SK-N-SH (cell line): ENCODE measurements around the gene TBC1D1. TPM values are rescaled to one million over a fixed set of nuclear protein-coding genes. Genes with fewer than 3 reads are reported as not detected.

Experiments used
- CTCF ChIA-PET: fragments of 300-600, 350-600 bp; formaldehyde crosslinking; extraction: SDS; loops from one replicate; lab custom pipeline; 2021; lab: Yijun Ruan, JAX
- POLR2A ChIA-PET: fragments of 350-600 bp; sonication (Branson Sonifier 250); formaldehyde crosslinking; extraction: SDS; loops from one replicate; lab custom pipeline; 2020; ENCODE audit warnings: antibody characterized with exemption, inconsistent platforms; lab: Yijun Ruan, JAX
- DNase-seq: peaks from one replicate; pipeline ENCODE4 v3.0.0; 2012
- H2AFZ ChIP-seq: fragments of 200-600 bp; sonication (generic); 2 replicates; pipeline ENCODE4 v1.8.1; 2016; ENCODE audit warnings: antibody characterized with exemption, mild to moderate bottlenecking, low read depth
- H3F3A ChIP-seq: fragments of 200-600 bp; sonication (generic); replicated peaks from 2 replicates; pipeline ENCODE3; 2016; ENCODE audit warnings: antibody characterized with exemption, mild to moderate bottlenecking; ENCODE audit not compliant: insufficient read depth
- H3K27ac ChIP-seq, 2 experiments: fragments of 200-500 bp in 1 of 2; fragments of 200-600 bp in 1 of 2; sonication (Bioruptor generic) in 1 of 2; sonication (generic), shearing (Covaris generic) in 1 of 2; 2 replicates each; pipeline versions ENCODE4 v1.5.1 to v1.6.1; 2014 to 2016; ENCODE audit warnings: low read depth in 2 of 2, inconsistent platforms in 1 of 2, low read length in 1 of 2, mild to moderate bottlenecking in 1 of 2, mixed read lengths in 1 of 2
- H3K27me3 ChIP-seq: fragments of 200-600 bp; sonication (generic), shearing (Covaris generic); 2 replicates; pipeline ENCODE4 v1.6.1; 2016; ENCODE audit warnings: mixed run types; ENCODE audit not compliant: insufficient read depth
- H3K36me3 ChIP-seq, 2 experiments: fragments of 200-500 bp in 1 of 2; fragments of 200-600 bp in 1 of 2; sonication (Bioruptor generic) in 1 of 2; sonication (generic) in 1 of 2; replicated peaks in 1 of 2; 2 replicates each; pipeline versions ENCODE3 to v1.5.1; 2014 to 2016; ENCODE audit warnings: low read length in 1 of 2, mild to moderate bottlenecking in 1 of 2; ENCODE audit not compliant: insufficient read depth in 2 of 2, control insufficient read depth in 1 of 2
- H3K4me1 ChIP-seq, 2 experiments: fragments of 200-500 bp in 1 of 2; fragments of 200-600 bp in 1 of 2; sonication (Bioruptor generic) in 1 of 2; sonication (generic), shearing (Covaris generic) in 1 of 2; 2 replicates each; pipeline versions ENCODE4 v1.5.1 to v1.6.1; 2014 to 2016; ENCODE audit warnings: low read depth in 1 of 2, low read length in 1 of 2, mixed run types in 1 of 2; ENCODE audit not compliant: insufficient read depth in 2 of 2, control insufficient read depth in 1 of 2
- H3K4me2 ChIP-seq: fragments of 200-600 bp; sonication (generic), shearing (Covaris generic); 2 replicates; pipeline ENCODE4 v1.6.1; 2017; ENCODE audit warnings: mixed run types
- H3K4me3 ChIP-seq, 2 experiments: fragments of 200-500 bp in 1 of 2; fragments of 200-600 bp in 1 of 2; sonication (Bioruptor generic) in 1 of 2; sonication (generic), shearing (Covaris generic) in 1 of 2; 2 replicates each; pipeline versions ENCODE4 v1.5.1 to v1.8.1; 2014 to 2016; ENCODE audit warnings: low read depth in 2 of 2, inconsistent platforms in 1 of 2, low read length in 1 of 2, mild to moderate bottlenecking in 1 of 2, mixed read lengths in 1 of 2, moderate library complexity in 1 of 2
- H3K79me2 ChIP-seq: fragments of 200-600 bp; sonication (generic); 2 replicates; pipeline ENCODE4 v1.8.1; 2017; ENCODE audit warnings: mild to moderate bottlenecking; ENCODE audit not compliant: insufficient read depth
- H3K9ac ChIP-seq: fragments of 200-600 bp; sonication (generic); 2 replicates; pipeline ENCODE4 v1.6.1; 2017; ENCODE audit warnings: mixed run types
- H3K9me2 ChIP-seq: fragments of 200-600 bp; sonication (generic); 2 replicates; pipeline ENCODE4 v1.6.1; 2017; ENCODE audit warnings: mixed run types
- H3K9me3 ChIP-seq: fragments of 200-600 bp; sonication (generic); 2 replicates; pipeline ENCODE4 v1.6.1; 2017; ENCODE audit warnings: mixed run types, mild to moderate bottlenecking, moderate library complexity
- H4K20me1 ChIP-seq: fragments of 200-600 bp; sonication (generic); 2 replicates; pipeline ENCODE4 v1.6.1; 2017; ENCODE audit warnings: mild to moderate bottlenecking, mixed run types; ENCODE audit not compliant: insufficient read depth
- FOSL2 ChIP-seq: IDR thresholded peaks from 2 replicates; pipeline ENCODE4 v1.4.0; 2012; ENCODE audit warnings: low read depth, mild to moderate bottlenecking, moderate library complexity, borderline replicate concordance
- GATA2 ChIP-seq: sonication (generic); formaldehyde crosslinking; IDR thresholded peaks from 2 replicates; pipeline ENCODE4 v1.5.0; 2020; ENCODE audit warnings: mild to moderate bottlenecking, missing genetic modification reagents
- MEF2A ChIP-seq: IDR thresholded peaks from 2 replicates; pipeline ENCODE4 v1.4.0; 2012; ENCODE audit warnings: low read depth, borderline replicate concordance
- MXI1 ChIP-seq: IDR thresholded peaks from 2 replicates; pipeline ENCODE4 v1.6.1; 2012; ENCODE audit warnings: mild to moderate bottlenecking, low read depth, low read length, improper control_type of control experiment
- NRF1 ChIP-seq: IDR thresholded peaks from 2 replicates; pipeline ENCODE4 v1.6.1; 2012; ENCODE audit warnings: low read depth, mild to moderate bottlenecking, low read length
- POLR2AphosphoS5 ChIP-seq: IDR thresholded peaks from 2 replicates; pipeline ENCODE4 v1.6.1; 2012; ENCODE audit warnings: low read depth, low read length
- RCOR1 ChIP-seq: fragments of 150-350 bp; IDR thresholded peaks from 2 replicates; pipeline ENCODE4 v1.6.1; 2017; ENCODE audit warnings: antibody characterized with exemption, low read length
- SIN3A ChIP-seq: IDR thresholded peaks from 2 replicates; pipeline ENCODE4 v1.6.1; 2012; ENCODE audit warnings: low read depth, mild to moderate bottlenecking, low read length, moderate library complexity, borderline replicate concordance
- TAF1 ChIP-seq: IDR thresholded peaks from 2 replicates; pipeline ENCODE4 v1.6.1; 2012; ENCODE audit warnings: low read depth, mild to moderate bottlenecking, low read length, moderate library complexity, borderline replicate concordance
- TCF12 ChIP-seq: IDR thresholded peaks from 2 replicates; pipeline ENCODE4 v1.4.0; 2012
- TEAD4 ChIP-seq: IDR thresholded peaks from 2 replicates; pipeline ENCODE4 v1.4.0; 2012; ENCODE audit warnings: mild to moderate bottlenecking, borderline replicate concordance; ENCODE audit not compliant: insufficient read depth
- YY1 ChIP-seq: IDR thresholded peaks from 2 replicates; pipeline ENCODE4 v1.4.0; 2012; ENCODE audit warnings: low read depth, mild to moderate bottlenecking
- WGBS: methylation state at CpG from one replicate; pipeline ENCODE4 v1.1.6; 2017; ENCODE audit warnings: low lambda C conversion rate; 5-methylcytosine and 5-hydroxymethylcytosine counted together
- polyA plus RNA-seq, 3 experiments: library from polyadenylated mRNA; depleted of rRNA; stranded (reverse); fragments of >200 nt; gene quantifications; 2 replicates each; pipeline ENCODE4 v1.2.3, GENCODE V29; 2012
- TF ChIP-seq, protein P1 (sequence below): IDR thresholded peaks from 2 replicates; pipeline ENCODE4 v1.4.0; 2012; ENCODE audit warnings: low read depth
- TF ChIP-seq, protein P2 (sequence below): IDR thresholded peaks from 2 replicates; pipeline ENCODE4 v1.4.0; 2012; ENCODE audit warnings: low read depth, borderline replicate concordance
- TF ChIP-seq, protein P3 (sequence below): fragments of 200-600 bp; sonication (generic); IDR thresholded peaks from 2 replicates; pipeline ENCODE4 v1.6.1; 2017; ENCODE audit warnings: antibody characterized with exemption, mild to moderate bottlenecking, moderate library complexity
- TF ChIP-seq, protein P4 (sequence below): fragments of 150-350 bp; IDR thresholded peaks from 2 replicates; pipeline ENCODE4 v1.6.1; 2017; ENCODE audit warnings: antibody characterized with exemption, low read length, low read depth, borderline replicate concordance

The TBC1D1 gene
- polyA plus RNA-seq, 1 of the 3 experiments (the other 2 are of a cell fraction), result 29.8 TPM

DNA sequence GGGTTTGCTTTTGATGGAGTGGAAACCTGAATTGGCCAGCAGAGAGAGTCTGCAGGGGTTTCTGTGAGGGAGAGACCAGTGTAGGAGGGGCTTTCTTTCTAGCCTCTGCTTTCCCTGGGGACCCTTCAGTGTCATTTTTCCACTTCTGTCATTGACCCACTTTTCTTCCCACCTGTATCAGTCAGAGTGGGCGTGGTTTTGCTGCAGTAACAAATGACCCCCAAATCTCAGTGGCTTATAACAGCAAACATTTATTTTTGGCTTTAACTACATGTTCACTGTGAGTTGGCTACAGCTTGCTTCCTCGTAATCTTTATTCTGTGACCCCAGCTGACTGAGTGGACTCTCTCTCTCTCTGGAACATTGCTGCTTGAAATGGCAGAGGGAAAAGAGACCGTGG lies 43.7 kb downstream of the TBC1D1 start:
- no peak overlapping the region for H3K27ac ChIP-seq
- no peak overlapping the region for H3K4me2 ChIP-seq
- H3K9me2 ChIP-seq, result no peaks in the 10 kb centered on the region
- no peak overlapping the region for H3K4me3 ChIP-seq
- H3K27me3 ChIP-seq, result peaks cover 13% of the 10 kb centered on the region; the same call in 1 of the 2 replicates
- whole genome bisulfite sequencing, result 36% methylated on average over 3 of the region's 3 CpGs
- H3K9me3 ChIP-seq, result no peaks in the 10 kb centered on the region
- TF ChIP-seq TCF12 (no peak), YY1 (no peak), TAF1 (no peak), POLR2AphosphoS5 (no peak), FOSL2 (no peak), GATA2 (CRISPR knock-in tag) (no peak), TEAD4 (no peak), RCOR1 (no peak), NRF1 (no peak), MEF2A (no peak), SIN3A (no peak), MXI1 (no peak)
- TF ChIP-seq, protein P1, sequence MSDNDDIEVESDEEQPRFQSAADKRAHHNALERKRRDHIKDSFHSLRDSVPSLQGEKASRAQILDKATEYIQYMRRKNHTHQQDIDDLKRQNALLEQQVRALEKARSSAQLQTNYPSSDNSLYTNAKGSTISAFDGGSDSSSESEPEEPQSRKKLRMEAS, result no peak
- TF ChIP-seq, protein P2, sequence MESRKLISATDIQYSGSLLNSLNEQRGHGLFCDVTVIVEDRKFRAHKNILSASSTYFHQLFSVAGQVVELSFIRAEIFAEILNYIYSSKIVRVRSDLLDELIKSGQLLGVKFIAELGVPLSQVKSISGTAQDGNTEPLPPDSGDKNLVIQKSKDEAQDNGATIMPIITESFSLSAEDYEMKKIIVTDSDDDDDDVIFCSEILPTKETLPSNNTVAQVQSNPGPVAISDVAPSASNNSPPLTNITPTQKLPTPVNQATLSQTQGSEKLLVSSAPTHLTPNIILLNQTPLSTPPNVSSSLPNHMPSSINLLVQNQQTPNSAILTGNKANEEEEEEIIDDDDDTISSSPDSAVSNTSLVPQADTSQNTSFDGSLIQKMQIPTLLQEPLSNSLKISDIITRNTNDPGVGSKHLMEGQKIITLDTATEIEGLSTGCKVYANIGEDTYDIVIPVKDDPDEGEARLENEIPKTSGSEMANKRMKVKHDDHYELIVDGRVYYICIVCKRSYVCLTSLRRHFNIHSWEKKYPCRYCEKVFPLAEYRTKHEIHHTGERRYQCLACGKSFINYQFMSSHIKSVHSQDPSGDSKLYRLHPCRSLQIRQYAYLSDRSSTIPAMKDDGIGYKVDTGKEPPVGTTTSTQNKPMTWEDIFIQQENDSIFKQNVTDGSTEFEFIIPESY, result no peak
- TF ChIP-seq, protein P3, sequence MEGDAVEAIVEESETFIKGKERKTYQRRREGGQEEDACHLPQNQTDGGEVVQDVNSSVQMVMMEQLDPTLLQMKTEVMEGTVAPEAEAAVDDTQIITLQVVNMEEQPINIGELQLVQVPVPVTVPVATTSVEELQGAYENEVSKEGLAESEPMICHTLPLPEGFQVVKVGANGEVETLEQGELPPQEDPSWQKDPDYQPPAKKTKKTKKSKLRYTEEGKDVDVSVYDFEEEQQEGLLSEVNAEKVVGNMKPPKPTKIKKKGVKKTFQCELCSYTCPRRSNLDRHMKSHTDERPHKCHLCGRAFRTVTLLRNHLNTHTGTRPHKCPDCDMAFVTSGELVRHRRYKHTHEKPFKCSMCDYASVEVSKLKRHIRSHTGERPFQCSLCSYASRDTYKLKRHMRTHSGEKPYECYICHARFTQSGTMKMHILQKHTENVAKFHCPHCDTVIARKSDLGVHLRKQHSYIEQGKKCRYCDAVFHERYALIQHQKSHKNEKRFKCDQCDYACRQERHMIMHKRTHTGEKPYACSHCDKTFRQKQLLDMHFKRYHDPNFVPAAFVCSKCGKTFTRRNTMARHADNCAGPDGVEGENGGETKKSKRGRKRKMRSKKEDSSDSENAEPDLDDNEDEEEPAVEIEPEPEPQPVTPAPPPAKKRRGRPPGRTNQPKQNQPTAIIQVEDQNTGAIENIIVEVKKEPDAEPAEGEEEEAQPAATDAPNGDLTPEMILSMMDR, result no peak
- H3K4me1 ChIP-seq, result peaks cover 0 to 5% of the 10 kb centered on the region in 2 experiments; a peak in 1 of 4 replicates
- ChIA-PET CTCF (no interaction called here), POLR2A (no interaction called here)
- no peak for DNase-seq
- 0 out of 2 replicates have a peak, but pooled peaks cover 3% of the 10 kb centered on the region for H4K20me1 ChIP-seq
- no peaks in the 10 kb centered on the region for H3K36me3 ChIP-seq
- H3F3A ChIP-seq, result peaks cover 15% of the 10 kb centered on the region
- no peaks in the 10 kb centered on the region for H3K79me2 ChIP-seq
- H3K9ac ChIP-seq, result no peak overlapping the region
- no peak overlapping the region for H2AFZ ChIP-seq

DNA sequence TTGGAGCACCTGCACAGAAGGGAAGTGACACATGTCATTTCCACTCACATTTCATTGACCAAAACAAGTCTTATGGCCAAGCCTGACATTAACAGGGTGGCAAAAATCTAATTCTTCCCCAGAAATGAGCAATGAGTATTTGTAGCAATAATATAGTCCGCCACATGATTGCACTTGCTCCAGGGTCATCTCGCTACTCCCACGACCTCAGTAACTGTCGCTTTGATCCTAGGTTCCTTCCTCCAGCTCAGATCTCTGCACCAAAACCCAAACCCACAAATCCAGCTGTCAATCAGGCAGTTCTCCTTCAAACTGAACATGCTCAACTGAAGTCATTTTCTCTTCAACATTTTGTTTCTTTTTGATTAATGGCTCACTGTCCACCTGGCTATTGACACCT lies 44.1 kb downstream of the TBC1D1 start:
- Histone ChIP-seq H4K20me1 (0 out of 2 replicates have a peak, but pooled peaks cover 3% of the 10 kb centered on the region), H3F3A (peaks cover 15% of the 10 kb centered on the region), H3K9ac (no peak overlapping the region), H3K27me3 (peaks cover 13% of the 10 kb centered on the region; the same call in 1 of the 2 replicates), H3K4me3 (no peak overlapping the region), H3K4me1 (peaks cover 0 to 5% of the 10 kb centered on the region in 2 experiments; a peak in 1 of 4 replicates), H3K36me3 (no peaks in the 10 kb centered on the region), H3K79me2 (no peaks in the 10 kb centered on the region), H3K9me2 (no peaks in the 10 kb centered on the region), H3K4me2 (no peak overlapping the region), H3K27ac (no peak overlapping the region), H2AFZ (no peak overlapping the region), H3K9me3 (no peaks in the 10 kb centered on the region)
- TF ChIP-seq, protein P4, sequence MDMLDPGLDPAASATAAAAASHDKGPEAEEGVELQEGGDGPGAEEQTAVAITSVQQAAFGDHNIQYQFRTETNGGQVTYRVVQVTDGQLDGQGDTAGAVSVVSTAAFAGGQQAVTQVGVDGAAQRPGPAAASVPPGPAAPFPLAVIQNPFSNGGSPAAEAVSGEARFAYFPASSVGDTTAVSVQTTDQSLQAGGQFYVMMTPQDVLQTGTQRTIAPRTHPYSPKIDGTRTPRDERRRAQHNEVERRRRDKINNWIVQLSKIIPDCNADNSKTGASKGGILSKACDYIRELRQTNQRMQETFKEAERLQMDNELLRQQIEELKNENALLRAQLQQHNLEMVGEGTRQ, result no peak
- TF ChIP-seq RCOR1 (no peak), YY1 (no peak), TCF12 (no peak), MXI1 (no peak)
- TF ChIP-seq, protein P3, result no peak
- 52% methylated on average over 4 of the region's 4 CpGs for WGBS
- ChIA-PET CTCF (no interaction called here), POLR2A (no interaction called here)
- DNase-seq, result no peak
